Activated CD4-positive, CD25-positive, alpha-beta regulatory T cell treated with anti-CD3 and anti-CD28 coated beads, Interleukin-2, amount 50 U/mL, for 24 hours (primary cell): ENCODE data around the gene SLF2.

Source experiments
- ATAC-seq, 2 donors: fragments of 150-1000 bp; cut with Tn5 transposase; one replicate each; pipeline ENCODE4 v1.10.0; 2021; ENCODE audit warnings: mild to moderate bottlenecking in 1 of 2, moderate library complexity in 1 of 2

SLF2 gene

DNA sequence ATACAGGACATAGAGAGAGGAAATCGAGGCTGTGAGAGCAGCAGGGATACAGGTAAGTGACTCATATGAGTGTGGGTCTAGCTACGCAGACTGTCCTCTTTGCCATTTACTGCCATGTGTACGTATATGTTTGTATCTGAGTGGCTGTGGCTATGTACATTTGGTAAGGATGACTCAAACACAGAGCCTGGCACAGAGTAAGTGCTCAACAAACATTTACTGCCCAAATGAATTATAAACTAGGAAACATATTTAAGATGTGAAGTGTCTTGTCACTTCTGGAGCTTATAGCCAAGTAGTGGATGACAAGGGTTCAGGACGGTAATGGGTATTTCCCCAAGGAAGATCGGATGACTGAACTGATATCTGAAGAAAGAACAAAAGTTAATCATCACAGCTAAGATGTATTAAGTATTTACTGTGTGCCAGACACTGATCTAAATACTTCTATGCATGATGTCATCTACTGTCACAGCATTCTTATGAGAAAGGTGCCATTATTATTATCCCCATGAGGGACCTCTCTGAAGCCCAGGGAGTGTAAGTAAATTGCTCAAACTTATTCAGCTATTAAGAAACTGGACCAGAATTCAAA lies 68.5 kb downstream of the SLF2 start:
- ATAC-seq = no peak

DNA sequence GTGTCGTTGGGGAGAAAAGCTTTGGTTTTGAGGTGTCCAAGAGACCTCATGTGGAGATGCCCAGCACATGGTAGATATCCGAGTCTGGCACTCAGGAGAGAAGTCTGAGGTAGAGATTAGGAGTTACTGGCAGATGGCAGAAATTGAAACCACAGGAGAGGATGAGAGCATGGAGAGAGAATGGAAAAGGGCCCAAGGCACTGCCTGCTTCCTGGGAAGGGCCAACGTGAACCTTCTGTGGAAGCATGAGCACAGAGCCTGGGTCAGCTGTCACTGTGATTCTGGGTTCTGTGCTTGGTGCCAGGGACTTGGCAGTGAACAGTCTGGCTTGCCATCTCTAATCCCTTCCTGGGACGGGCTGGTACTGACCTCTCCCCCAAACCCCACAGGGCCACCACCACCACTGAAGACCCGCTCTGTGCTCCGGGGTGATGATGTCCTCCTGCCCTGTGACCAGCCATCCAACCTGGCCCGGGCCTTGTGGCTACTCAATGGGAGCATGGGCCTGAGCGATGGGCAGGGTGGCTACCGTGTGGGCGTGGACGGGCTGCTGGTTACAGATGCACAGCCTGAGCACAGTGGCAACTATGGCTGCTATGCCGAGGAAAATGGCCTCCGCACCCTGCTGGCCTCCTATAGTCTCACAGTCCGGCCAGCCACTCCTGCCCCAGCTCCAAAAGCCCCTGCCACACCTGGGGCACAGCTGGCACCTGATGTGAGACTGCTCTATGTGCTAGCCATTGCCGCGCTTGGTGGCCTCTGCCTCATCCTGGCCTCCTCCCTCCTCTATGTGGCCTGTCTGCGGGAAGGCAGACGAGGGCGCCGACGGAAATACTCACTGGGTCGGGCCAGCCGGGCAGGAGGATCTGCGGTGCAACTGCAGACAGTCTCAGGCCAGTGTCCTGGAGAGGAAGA lies 70.4 kb downstream of the SLF2 start:
- no peak for ATAC-seq

DNA sequence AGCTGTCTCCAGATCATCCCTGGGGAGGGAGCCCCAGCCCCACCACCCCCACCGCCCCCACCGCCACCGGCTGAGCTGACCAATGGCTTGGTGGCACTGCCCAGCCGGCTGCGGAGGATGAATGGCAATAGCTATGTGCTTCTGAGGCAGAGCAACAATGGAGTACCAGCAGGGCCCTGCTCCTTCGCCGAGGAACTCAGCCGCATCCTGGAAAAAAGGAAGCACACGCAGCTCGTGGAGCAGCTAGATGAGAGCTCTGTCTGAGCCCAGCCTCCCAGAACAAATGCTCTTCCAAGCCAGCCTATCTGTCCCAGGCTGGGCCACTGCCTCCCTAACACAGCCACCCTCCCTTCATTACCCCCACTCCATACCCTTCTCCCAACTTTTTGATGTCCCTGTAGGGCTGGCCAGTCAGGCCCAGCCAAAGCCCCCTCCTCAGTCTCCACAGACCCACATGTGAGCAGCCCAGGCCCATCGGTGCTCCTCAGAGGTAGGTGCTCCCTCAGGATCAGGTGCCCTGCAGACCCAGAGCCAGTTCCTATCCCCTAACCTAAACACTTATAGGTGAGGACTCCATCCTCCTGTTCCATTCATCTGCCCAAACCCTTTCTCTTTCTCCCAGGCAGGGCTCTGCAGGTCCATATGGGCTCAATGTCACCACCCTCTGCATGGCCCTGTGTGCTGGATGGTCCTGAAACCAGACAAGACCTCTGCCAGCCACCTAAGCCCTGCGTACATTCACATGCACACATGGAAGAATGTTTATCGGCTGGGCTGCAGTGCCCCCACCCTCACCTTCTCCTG lies 71.3 kb downstream of the SLF2 start:
- ATAC-seq = no peak

DNA sequence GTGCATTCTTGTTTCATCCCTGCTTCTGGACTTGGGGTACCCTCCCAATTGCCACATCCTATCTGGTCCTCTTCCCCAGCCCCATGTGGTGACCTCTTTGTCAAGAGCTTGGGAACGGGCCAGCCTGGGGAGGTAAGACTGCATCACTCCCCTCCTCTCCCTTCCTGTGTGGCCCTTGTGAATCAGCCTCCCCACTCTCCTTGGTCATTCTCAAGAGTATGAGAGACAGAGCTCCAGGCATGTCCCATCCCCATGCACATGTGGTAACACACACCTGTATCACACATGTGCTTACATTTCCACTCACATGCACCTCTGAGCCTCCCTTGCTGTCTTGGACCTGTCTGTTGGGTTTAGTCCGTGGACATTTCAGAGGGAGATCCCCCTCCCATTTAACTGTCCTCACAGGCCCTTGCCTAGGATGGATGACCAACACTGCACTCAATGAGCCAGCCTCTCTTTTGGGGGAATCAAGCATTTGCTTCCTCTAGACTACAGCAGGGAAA lies 72.0 kb downstream of the SLF2 start:
- ATAC-seq = no peak

DNA sequence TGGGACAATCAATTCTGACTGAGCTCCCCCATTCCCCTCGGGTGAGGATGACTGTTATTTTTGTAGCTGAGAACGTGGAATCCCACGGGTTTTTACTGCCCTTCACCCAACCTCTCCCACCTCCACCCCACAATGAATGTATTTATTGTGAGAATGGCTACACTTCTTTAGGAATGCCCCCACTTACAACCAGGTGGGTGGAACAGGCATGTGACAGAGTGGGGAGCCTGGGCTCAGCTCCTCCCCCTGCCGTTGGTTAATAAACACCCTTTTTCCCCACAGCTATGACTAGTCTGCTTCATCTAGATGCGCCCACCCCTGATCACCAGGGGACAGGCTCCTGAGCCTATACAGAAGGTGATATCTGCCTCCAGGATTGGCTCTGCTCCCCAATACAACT lies 72.6 kb downstream of the SLF2 start:
- no peak for ATAC-seq

DNA sequence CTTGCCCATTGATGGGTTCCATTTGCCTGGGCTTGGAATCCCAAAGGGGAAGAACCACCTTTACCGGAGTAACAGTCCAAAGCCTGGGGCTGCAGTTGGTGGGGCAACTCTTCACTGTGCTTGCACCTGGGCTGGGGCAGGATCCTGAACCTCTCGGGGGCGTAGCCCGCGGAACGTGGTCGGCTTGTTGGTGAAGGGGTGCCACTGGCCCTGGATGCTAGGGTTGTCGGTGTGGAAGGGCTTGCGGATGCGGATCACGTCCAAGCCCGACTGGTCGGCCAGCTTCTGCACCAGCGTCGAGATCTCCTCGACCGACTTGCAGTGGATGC lies 73.8 kb downstream of the SLF2 start:
- ATAC-seq = no peak

DNA sequence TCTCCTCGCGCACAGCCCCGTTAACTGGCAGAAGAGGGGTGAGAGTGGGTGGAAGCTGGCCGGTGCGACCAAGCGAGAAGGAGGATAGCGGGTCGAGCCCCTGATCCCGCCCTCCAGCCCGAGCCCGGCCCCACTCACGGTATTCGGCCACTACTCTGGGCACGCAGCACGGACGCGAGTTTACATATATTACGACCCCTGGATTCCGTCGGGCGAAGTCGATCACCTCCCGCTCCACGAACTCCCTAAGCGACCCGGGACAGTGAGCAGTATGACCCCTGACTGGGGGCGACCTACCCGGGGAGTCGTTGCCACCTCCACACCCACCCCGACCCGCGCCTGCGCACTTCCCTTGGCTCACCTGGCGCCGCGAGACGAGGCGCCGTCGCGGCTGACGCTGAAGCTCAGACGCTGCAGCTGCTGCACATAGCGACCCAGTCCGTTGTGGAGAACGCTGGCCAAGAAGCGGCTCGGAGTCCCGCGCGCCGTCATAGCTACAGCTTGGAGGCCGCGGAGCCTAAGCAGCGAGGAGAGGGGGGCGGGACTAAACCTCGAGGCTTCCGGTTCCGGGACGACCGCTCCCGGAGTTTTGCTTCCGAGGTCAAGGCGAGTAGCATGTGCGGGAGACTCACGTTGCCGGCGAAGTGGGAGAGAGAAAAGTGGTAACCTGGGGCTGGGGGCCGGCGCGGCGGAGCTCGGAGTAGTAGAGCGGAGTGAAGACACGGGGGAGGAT lies 74.4 kb downstream of the SLF2 start, which contains the start of the genes MRPL43 and TWNK:
TSS of gene MRPL43 (minus strand) at position 546 of the 733 bp plus-strand sequence. CDS start at position 492, 54 bp downstream.
TSS of gene TWNK (plus strand) at position 592 of the 733 bp plus-strand sequence. CDS start 668 bp downstream, outside the sequence.
- peak; percentile 94 to 97 for ATAC-seq

DNA sequence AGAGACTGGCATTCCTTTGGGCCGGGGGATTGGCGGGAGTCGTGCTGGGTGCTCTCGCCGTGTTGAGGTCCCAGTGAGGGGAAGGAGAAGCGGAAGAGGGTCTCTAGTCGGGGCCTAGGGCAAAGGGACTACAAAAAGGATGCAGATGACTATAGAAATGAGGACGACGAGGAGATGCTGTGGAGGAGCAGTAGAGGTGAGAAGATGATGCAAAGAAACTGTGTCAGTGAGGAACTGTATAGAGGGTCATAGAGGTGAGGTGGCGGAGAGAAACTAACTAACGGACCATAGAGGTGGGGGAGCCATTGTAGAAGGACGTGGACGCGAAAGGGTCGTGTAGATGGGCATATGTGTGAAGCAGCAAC lies 74.9 kb downstream of the SLF2 start:
- ATAC-seq = peak; percentile 15 to 23

DNA sequence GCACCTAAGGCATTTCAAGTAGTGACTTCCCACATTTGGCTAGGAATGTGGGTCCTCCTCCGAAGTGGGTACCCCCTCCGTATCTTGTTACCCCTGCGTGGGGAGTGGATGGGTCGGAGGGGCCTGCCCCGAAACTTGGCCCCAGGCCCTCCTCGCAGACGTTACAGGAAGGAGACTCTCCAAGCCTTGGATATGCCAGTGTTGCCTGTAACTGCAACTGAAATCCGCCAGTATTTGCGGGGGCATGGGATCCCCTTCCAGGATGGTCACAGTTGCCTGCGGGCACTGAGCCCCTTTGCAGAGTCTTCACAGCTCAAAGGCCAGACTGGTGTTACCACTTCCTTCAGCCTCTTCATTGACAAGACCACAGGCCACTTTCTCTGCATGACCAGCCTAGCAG lies 75.4 kb downstream of the SLF2 start:
- no peak for ATAC-seq

DNA sequence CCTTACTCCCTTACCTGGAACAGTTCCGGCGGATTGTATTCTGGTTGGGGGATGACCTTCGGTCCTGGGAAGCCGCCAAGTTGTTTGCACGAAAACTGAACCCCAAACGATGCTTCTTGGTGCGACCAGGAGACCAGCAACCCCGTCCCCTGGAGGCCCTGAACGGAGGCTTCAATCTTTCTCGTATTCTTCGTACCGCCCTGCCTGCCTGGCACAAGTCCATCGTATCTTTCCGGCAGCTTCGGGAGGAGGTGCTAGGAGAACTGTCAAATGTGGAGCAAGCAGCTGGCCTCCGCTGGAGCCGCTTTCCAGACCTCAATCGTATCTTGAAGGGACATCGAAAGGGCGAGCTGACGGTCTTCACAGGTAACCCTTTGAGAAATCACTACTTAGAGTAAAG lies 76.3 kb downstream of the SLF2 start:
- no peak for ATAC-seq

DNA sequence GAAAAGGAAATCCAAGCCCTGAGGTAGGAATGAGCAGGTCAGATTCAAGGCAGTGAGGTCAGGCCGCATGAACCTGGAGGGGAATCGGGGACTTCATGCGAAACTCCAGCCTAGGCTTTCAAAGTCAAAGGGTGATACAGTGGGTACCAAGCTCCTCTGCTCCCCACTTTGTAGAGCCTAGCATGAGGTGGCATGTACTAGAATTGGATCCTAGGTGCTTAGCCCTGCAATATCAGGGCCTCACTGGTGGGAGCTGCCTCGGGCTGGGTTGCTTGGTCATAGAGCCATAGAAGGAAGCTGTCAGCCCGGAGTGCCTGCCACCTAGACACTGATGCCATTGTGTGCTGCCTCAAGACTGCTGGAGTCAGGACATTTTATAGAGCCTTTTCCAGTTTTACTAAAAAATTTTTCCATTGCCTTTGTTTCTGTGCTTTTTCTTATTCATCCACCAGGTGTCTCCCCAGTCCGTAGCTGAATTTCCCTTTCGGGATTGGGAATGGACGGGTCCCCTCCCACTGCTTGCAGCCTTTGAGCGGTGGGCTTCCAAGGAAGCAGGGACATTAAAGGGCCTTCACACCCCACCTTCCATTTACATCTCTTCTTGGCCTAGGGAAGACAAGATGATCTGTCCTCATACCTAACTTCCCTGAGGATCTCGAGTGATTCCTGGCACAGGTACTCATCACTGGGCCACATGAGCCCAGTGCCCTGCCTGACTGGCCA lies 81.4 kb downstream of the SLF2 start:
- no peak for ATAC-seq

DNA sequence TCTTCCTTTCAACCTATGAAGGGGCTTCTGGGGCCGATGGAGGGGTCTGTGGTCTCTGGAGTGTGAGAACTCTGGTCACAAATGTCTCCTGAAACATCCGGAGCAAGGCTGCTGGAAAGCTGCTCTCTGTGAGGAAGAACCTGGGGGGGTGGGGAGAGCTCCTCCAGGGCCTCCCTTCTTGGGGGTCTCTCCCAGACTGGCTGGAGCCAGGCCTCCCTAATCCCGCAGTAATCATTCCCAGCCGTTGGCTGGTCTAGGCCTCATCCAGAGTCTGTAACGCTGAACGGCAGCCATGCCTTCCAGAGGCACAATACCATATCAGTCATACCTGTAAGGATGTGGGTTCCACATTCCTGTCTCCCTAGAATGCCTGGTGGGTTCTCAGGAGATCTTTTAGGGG lies 82.4 kb downstream of the SLF2 start:
- no peak for ATAC-seq

DNA sequence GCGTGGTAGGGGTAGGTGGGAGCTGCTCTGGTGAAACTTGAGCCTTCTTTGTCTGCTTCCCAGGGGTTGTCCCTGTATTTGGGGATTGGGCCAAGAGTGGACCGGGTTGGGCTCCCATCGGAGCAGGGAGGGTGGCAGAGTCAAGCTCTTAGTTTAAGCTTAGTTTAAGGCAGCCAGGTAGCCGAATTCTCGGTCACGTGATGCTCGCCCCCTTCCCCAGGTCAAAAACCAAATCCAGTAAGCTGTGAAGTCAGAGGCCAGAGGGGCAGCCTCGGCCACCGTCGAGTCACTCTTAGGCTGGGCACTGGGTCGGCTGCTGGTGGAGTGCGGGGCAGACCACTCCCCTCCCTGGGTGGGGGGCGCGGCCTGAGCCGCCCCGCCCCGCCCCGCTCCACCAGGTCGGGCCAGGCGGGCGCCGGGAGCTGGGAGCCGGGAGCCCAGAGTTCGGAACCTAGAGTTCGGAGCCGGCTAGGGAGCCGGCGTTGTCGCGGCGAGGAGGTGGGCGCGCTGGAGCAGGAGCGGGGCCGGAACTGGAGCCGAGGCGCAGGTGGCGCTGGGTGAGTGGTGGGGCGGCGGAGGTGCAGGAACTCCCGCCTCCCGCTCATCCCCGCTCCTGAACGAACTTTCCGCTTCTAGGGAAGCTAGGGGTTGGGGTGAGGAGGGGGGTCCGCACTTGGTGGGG lies 84.1 kb downstream of the SLF2 start:
- peak; percentile 14 to 15 for ATAC-seq

DNA sequence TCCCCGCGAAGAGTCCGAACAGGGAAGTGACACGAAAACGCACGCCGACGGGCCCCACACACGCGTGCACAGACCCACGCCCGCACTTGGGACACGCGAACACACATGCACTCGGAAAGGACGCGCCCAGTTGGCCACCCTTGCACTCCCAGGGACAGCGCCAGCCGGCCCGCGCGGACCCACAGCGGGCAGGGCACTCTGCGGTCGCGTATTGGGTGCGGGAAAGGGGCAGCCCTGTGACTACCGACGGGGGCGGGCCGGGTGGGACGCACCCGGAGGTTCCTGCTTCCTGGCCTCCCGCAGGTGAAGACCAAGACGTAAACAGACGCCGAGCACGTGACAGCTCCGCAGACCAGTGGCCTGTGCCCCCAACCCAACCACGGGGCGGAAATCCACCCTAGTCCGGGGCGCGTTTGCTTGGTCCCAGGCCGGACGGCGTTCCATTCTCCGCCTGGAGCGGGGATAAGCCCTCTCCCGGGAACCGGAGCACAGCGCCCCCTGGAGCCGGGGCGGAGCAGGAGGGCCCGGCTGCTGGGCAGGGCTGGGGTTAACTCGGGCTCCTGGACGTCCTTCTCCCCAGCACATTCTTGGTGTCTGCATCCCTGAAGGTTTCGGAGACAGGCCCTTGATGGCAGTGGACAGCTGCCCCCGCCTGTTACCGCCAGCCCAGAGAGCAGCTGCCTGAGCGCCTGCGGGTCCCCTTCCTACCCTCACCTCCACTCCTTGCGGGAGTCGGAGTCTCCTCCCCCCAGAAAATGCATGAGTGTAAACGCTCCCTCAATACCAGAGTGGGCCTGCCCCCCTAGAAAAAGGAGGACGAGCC lies 84.8 kb downstream of the SLF2 start:
- ATAC-seq = peak; percentile 50 to 62

DNA sequence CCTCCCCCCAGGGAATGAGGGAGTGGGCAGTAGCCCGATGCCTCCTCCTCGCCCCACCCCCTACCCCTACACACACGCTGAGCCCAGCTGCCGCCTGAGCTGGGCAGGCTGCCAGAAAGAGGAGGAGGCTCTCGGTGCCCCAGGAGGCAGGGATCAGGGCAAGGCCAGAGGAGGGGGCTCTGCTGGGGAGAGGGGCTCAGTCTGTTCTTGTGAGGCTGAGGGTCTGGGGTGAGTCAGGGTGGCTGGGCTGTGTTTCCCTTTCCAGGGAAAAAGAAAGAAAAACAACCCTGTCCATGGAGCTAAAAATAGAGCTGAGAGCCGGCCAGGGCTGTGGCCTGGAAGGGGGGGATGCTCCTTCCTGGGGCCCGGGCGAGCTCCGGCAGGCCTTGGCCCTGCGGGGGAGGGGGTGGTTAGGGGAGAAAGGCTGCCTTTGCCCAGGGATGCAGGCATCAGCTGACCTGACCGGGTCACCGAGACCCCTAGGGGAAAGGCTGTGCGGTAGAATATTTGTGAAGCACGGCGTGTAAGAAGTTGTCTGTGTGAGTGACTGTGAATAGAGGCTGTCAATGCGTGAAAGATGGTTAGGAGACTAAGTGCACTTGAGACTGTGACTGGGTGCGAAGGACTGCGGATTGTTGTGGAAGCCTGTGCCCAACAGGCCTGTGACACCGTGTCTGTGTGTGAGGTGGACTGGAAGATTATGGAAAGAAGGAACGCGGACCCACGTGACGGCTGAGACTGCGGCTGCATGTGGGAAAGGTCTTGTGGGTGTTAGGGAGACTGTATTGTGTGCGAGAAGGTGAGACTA lies 85.6 kb downstream of the SLF2 start:
- peak; percentile 21 to 45 for ATAC-seq

DNA sequence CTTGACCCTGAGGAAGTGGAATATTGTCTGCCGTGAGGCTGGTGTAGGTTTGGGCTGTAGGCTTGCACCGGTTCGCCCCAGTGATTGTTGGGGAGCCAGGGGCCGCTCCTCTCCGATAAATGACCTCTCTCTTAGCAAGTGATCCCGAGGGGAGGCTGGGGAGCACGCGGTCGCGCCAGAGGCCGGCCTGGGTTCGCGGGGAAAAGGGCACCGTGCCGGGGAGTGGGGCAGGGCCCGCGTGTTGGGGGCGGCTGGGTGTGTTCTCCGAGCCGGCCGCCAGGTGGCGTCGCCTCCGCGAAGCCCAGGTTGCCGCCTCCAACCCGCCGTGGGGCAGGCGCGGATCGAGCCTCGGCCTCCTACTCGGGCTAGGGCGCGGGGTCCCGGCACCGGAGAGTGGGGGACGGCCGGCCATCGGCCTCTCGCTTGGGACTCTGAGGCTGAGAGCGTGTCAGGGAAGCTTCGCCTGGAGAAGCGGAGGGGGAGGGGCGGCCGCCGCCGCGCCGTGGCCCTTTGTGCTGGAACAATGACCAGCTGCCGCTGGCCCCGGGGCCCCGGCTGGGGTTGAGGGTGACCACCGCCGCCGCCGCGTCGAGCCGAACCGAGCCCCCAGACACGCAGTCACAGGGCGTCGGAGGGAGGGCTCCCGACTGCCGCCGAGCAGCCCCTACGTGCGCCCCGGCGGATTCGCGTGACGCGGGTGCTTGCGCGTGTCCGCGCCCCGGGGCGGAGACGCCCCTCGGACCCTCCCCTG lies 86.4 kb downstream of the SLF2 start:
- ATAC-seq = peak; percentile 68 to 69

DNA sequence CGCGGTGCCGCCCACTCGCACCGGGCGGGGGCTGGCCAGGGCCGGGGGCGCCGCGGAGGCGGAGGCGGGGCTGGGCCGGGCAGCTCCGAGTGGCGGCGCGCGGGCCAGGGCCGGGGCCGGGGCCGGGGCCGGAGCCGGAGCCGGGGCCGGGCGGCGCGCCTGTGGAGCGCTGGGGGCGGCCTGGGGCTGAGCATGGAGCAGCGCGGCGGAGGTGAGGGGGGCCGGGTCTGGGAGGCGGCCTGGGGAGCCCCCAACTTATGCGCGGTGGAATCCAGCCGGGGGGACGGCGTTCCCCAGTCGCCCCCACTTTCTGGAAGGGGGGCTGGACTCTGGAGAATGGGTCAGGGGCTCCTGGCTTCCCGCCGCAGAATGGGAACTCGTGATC lies 87.0 kb downstream of the SLF2 start, which contains the start of gene LZTS2:
TSS of gene LZTS2 (plus strand) at position 67 of the 385 bp plus-strand sequence. CDS start 2,731 bp downstream, outside the sequence.
- no peak for ATAC-seq

DNA sequence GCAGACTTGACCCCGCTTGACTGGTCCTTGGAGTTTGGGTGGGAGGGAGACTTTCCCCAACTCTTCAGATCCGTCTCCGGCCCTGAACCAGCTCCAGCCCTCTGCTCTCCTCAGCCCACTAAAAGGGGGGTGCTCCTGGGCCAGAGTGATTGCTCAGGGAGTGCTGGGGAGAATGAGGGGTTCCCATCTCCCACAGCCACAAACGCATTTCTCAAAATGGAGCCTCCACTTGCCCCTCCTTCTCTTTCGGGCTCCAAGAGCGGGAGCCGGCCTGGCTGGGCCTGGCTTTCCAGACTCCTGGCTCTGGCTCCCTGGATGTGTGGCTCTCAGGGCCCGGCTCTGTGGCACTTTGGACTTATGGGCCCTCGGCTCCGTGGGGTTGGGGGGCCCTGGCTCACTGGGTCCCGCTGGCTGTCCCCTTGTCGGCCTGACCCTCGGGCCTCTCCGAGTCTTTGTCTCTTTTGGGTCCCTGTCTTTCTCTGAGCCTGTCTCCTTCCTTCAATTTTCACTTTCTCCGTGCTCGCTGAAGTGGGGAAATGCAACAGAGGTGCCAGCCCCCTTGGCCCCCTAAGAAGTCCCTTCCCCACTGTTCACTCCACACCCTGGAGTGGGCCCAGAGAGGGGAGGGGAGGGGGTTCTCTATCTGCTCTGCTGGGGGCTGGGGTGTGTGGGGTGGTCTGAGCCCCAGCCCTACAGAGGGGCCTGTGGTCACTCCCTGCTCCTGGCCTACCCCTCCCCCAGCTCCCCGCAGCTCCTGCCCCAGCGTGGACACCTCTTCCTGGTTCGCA lies 87.6 kb downstream of the SLF2 start:
- no peak for ATAC-seq
